ENCODE results near the gene FAAP100.

FAAP100 gene

DNA sequence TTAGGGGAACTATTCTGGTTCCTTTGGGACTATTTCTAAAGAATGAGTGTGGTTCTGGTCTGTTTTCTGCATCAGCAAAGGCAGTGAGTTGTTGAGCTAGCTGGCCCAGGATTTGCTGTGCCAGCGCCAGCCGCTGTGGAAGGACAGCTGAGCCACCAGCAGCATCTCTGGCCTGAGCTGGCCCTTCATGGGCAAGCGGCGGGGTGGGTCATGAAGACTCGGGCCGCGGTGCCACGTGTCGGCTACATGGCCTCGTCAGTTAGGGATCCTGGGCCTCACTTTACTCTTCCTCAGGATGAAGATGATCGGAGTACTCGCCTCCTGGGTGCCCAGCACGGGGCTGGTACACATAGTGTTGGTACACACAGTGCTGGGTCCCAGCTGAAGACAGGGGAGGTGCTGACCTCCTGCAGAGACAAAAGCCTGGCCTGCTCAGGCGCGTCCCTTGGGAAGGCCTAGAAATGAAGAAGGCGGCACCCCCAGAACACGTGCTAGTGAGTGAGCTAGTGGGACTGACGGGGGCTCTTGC, 17.9 kb upstream of the FAAP100 start:
- no peak for DNase-seq (ENCODE audit: low spot score)
- TF ChIP-seq CTCF (IDR thresholded peaks at IDR 0.05), result no peak
- Histone ChIP-seq H3K27ac (no peak overlapping the region), H3K4me3 (no peak overlapping the region)

GRCh38 chr17:81568416-81568815, 16.3 kb upstream of the FAAP100 start:
- no peak for DNase-seq (ENCODE audit: low spot score)
- Histone ChIP-seq H3K4me3 (no peak overlapping the region), H3K27ac (peak overlapping the region; percentile 79 to 86)
- TF ChIP-seq CTCF (IDR thresholded peaks at IDR 0.05), result no peak

DNA sequence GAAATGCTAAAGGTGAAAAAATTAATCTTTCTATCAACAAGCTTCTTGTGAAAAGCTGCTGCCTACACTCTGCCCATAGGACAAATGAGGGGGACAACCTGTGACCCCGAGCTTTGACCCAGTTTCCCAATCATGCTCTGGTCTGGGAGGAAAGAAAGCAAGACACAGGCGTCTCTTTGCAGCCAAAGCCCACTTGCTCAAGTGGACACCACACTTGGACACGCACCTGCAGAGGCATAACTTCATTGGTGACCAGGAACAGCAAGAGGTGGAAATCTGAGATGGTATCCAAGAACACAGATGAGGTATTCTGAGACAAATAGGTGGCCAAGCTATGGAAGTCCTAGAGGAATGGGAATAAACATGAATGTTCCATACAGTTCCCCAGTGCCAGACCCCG, 15.0 kb upstream of the FAAP100 start:
- H3K4me3 ChIP-seq, result peak overlapping the region; percentile 51
- no peak for TF ChIP-seq CTCF (IDR thresholded peaks at IDR 0.05)
- peak overlapping the region; percentile 79 to 86 for H3K27ac ChIP-seq

DNA sequence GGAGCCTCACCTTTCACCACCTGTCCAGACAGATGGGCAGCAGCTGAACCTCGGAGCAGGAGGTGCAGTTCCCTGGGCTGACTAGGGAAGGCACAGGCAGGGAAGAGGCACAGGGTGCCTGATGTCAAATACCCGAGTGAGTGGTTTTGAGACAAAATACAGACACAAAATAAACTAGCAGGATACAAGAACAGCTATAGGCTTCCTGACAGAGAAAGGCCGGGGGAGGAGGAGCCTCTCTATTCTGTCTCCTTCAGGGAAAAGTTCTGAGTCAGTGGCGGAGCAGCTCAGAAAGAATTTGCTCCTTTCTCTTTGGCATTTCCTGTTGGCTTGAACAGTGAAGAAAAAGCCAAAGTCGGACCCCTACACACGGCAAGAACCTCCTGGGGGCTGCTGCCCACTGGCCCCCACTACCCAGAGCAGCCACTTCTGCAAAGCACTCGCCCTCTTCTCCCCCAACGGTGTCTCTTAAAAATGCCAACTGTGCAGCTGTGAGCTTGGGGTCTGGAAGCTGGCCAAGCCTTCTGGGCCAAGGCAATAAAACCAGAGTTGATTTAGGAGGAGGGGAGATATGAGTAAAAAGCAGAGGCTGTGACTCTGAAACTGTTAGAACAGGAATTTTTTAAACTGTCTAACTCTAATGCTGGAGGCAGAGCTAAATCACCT, 14.4 kb upstream of the FAAP100 start:
- peak; percentile 89 for DNase-seq (ENCODE audit: low spot score)
- no peak for TF ChIP-seq CTCF (IDR thresholded peaks at IDR 0.05)
- Histone ChIP-seq H3K27ac (peak overlapping the region; percentile 79 to 86), H3K4me3 (peak overlapping the region; percentile 51)

More for the DNA sequence above, 15.0 kb upstream of the FAAP100 start:
- no peak for DNase-seq (ENCODE audit: low spot score)

GRCh38 chr17:81565231-81565630, 13.1 kb upstream of the FAAP100 start:
- no peak for DNase-seq (ENCODE audit: low spot score)
- no peak for TF ChIP-seq CTCF (IDR thresholded peaks at IDR 0.05)
- no peak overlapping the region for H3K4me3 ChIP-seq
- peak overlapping the region in 1 of 2 donors; percentile 86 for H3K27ac ChIP-seq

DNA sequence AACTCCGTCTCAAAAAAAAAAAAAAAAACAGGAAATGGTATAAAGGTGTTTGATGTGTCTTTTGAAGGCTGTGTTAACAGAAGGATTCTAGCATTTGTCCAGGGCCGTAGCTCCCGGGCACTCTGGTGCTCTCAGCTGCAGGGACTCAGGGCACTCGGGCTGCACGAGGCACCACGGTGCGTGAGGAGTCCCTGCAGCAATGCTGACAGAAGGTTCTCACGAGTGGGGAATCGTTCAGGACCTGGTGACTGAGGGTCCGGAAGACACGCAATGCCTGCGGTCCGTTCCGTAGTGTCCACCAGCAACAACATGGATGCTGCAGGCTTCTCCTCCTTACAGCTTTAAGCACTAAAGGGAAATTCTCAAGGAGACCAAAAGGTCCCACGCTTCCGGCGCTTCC, 12.6 kb upstream of the FAAP100 start:
- no peak for TF ChIP-seq CTCF (IDR thresholded peaks at IDR 0.05)
- DNase-seq (ENCODE audit: low spot score), result no peak
- Histone ChIP-seq H3K4me3 (no peak overlapping the region), H3K27ac (peak overlapping the region in 1 of 2 donors; percentile 86)

All from coronary artery (tissue), 2 donors.